ENCODE results near the gene SMU1.
"Not testable (repeated sequence)": the region's sequence is repeated elsewhere in the genome, so short reads cannot be mapped to it uniquely, and the experiment has no call there.

The SMU1 gene

GRCh38 chr9:33092634-33093033, 16.2 kb upstream of the SMU1 start:
- no peak for TF ChIP-seq CTCF (conservative IDR thresholded peaks at IDR 0.05)

DNA sequence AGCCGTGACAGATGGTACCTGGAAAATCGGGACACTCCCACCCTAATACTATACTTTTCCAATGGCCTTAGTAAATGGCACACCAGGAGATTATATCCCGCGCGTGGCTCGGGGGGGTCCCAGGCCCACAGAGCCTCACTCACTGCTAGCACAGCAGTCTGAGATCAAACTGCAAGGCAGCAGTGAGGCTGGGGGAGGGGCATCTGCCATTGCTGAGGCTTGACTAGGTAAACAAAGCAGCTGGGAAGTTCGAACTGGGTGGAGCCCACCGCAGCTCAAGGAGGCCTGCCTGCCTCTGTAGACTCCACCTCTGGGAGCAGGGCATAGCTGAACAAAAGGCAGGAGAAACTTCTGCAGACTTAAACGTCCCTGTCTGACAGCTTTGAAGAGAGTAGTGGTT, 9.2 kb upstream of the SMU1 start:
- not testable (repeated sequence) for H3K27ac ChIP-seq

More at GRCh38 chr9:33092634-33093033, 16.2 kb upstream of the SMU1 start:
- no peak overlapping the region for H3K27ac ChIP-seq

GRCh38 chr9:33082538-33083326, 6.3 kb upstream of the SMU1 start:
- TF ChIP-seq CTCF (conservative IDR thresholded peaks at IDR 0.05): no peak

DNA sequence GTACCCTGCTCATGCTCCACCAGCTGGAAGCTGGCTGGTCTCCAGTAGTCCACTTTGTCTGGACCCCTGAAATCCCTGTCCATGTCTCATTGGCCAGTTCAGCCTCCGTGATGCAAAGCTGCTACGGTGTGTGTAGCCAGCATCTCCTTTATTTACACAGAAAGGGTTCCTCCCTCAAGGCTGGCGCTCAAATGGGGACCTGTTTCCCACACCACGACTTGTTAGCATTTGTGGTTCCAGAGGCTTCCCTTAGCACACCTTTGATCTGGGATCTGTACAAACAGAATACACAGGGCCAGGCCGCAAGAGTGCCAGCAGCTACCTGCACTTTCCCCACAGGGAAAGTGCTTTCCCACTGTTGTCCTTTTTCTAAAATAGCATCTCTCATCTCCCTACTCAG, 5.7 kb upstream of the SMU1 start:
- no peak for TF ChIP-seq CTCF (conservative IDR thresholded peaks at IDR 0.05)
- H3K27ac ChIP-seq: peak overlapping the region; percentile 56; the same call in 1 of the 2 replicates

More at GRCh38 chr9:33082538-33083326, 6.3 kb upstream of the SMU1 start:
- no peak overlapping the region; the same call in 1 of the 2 replicates for H3K27ac ChIP-seq

DNA sequence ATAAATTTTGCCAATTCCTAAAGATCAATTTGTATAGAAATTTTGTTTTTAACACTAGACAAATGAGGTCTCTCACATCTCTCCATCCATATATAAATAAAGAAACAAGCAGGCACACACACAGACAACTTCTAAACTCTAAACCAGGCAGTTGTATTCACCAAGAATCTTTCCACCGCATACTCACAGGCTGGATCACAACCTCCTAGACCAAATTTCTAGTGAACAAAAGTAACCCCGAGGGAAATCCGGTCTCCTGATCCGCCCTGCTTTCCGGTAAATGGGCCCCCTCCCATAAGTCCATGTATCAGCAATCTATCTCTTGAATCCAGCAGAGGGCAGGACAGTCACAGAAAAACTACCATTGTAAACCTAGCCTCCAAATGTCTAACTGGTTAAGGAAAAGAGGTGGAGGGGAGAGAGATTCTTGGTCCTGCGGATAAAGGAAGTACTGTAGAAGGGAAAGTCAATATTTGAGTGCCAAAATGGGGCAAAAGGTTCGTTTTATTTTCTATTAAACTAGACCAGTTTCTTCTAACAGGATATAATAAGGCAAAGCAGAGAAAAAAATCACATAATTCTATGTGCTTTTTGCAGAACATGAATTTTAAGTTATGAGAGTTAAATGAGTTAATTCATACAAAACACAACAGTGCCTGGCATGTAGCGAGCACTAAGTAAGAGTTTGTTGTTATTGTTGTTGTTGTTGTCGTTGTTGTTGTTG, 4.8 kb upstream of the SMU1 start:
- peak; percentile 85 for TF ChIP-seq CTCF (conservative IDR thresholded peaks at IDR 0.05)
- H3K27ac ChIP-seq: peak overlapping the region; percentile 56

GRCh38 chr9:33080534-33080933, 4.1 kb upstream of the SMU1 start:
- TF ChIP-seq CTCF (conservative IDR thresholded peaks at IDR 0.05): no peak
- peak overlapping the region; percentile 56 for H3K27ac ChIP-seq

DNA sequence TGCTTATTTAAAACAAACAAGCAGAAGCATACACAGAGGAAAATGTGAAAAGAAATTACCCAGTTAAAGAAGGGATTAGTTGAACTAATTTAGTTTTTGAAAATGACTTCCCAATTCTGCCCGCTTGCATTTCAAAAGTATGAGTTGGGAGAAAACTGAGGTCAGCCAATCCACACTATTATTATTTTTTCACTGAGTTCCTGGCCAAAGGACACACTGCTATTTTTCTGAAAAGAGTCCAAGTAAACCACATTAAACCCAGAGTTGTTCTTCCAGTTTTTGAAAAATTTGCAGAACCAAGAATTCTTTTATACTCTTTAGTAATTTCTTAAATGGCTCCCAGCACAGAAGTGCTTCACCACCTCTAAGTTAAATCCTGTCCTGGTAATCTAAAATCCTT, 7.5 kb downstream of the SMU1 start:
- no peak overlapping the region for H3K27ac ChIP-seq
- no peak for TF ChIP-seq CTCF (conservative IDR thresholded peaks at IDR 0.05)

Data from VCaP (cell line).